ENCODE results near the gene GNG7. TPM values are rescaled to one million over a fixed set of nuclear protein-coding genes. Genes with fewer than 3 reads are reported as not detected.

Gene GNG7
- polyA plus RNA-seq, 3 donors: 1.1 to 1.6 (median 1.3) TPM

DNA sequence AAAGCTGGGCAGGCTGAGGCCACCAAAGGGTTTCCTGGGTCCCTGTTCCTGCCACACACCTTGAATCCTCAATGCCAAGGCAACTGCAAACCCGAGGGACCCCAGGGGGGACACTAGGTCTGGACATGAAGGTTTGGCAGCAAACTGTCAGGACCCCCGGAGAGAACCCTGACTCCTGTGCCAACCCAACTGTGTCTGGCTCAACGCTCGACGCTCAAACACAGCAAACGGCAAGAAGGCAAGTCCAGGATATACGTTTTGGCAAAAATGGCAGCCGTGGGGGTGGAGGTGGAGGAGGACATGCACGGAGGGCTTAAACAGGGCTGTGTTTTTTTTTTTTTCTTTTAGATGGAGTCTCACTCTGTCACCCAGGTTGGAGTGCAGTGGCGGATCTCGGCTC, 153.5 kb downstream of the GNG7 start:
- Histone ChIP-seq H3K4me2 (replicated peaks; ENCODE audit: extremely low read depth, low read length, poor library complexity, severe bottlenecking) (no peak overlapping the region), H3K27ac (ENCODE audit: low read depth in 1 of 2, low read length in 2 of 2) (peak overlapping the region in 1 of 2 donors; percentile 67), H3K36me3 (replicated peaks in 1 of 2; ENCODE audit: control insufficient read depth in 1 of 2, insufficient read depth in 2 of 2, low read length in 2 of 2) (no peaks in the 10 kb centered on the region), H3K9ac (ENCODE audit: insufficient read depth, low read length, poor library complexity, severe bottlenecking) (no peak overlapping the region), H3K79me2 (ENCODE audit: insufficient read depth, low read length) (no peaks in the 10 kb centered on the region), H3K4me1 (ENCODE audit: control insufficient read depth in 1 of 2, insufficient read depth in 2 of 2, low read length in 2 of 2) (peaks cover 52 to 57% of the 10 kb centered on the region in 2 donors), H3K27me3 (ENCODE audit: control insufficient read depth in 2 of 2, insufficient read depth in 2 of 2, low read length in 2 of 2) (no peaks in the 10 kb centered on the region), H3K9me3 (replicated peaks in 1 of 2; ENCODE audit: control insufficient read depth in 1 of 2, insufficient read depth in 1 of 2, low read length in 2 of 2) (no peaks in the 10 kb centered on the region), H2AFZ (ENCODE audit: insufficient read depth, low read depth, low read length, poor library complexity, severe bottlenecking) (no peak overlapping the region), H3K4me3 (replicated peaks in 1 of 3; ENCODE audit: low read depth in 2 of 3, low read length in 3 of 3) (no peak overlapping the region), H4K20me1 (ENCODE audit: insufficient read depth, low read length) (no peaks in the 10 kb centered on the region)
- Mint-ChIP-seq H3K27ac (peak overlapping the region; percentile 92 to 98 (median 97)), H3K36me3 (no peaks in the 10 kb centered on the region), H3K4me3 (peak overlapping the region in 1 of 2 donors; percentile 12), H3K9me3 (peaks cover 0 to 4% (median 0%) of the 10 kb centered on the region in 7 donors), H3K27me3 (ENCODE audit: low read depth in 3 of 3) (peaks cover 0 to 7% (median 2%) of the 10 kb centered on the region in 3 donors), H3K4me1 (peaks cover 49% of the 10 kb centered on the region)
- TF ChIP-seq, protein P1, sequence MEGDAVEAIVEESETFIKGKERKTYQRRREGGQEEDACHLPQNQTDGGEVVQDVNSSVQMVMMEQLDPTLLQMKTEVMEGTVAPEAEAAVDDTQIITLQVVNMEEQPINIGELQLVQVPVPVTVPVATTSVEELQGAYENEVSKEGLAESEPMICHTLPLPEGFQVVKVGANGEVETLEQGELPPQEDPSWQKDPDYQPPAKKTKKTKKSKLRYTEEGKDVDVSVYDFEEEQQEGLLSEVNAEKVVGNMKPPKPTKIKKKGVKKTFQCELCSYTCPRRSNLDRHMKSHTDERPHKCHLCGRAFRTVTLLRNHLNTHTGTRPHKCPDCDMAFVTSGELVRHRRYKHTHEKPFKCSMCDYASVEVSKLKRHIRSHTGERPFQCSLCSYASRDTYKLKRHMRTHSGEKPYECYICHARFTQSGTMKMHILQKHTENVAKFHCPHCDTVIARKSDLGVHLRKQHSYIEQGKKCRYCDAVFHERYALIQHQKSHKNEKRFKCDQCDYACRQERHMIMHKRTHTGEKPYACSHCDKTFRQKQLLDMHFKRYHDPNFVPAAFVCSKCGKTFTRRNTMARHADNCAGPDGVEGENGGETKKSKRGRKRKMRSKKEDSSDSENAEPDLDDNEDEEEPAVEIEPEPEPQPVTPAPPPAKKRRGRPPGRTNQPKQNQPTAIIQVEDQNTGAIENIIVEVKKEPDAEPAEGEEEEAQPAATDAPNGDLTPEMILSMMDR (IDR thresholded peaks at IDR 0.05): no peak
- intact Hi-C loops (cut with micrococcal nuclease): loop anchor here (2.0 to 5.0 kb wide), 3 partner anchors 70 to 78 kb away; partner anchors contain the start of gene GADD45B (in 1 of the 2)
- no peak for DNase-seq
- 96% methylated on average over 8 of the region's 11 CpGs for WGBS (ENCODE audit: insufficient coverage)

DNA sequence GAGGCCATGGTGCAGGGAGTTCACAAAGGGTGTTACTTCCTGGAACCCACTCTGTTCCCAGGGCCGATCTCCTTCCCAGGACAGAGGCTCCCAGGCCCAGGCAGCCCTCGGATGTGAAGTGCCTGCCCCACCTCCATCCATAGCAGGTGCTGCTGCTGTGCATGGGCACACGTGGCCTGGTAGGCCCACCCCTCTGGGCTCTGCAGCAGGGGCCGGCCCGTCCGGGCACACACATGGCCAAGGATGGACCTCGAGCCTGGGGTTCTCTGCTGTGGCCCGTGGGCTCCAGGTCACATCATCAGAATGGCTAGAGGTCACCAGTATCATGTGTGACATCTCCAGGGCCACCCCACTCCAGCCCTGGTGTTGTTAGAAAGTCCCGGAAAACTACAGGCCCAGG, 154.8 kb downstream of the GNG7 start:
- peaks cover 0 to 4% (median 0%) of the 10 kb centered on the region in 7 donors for H3K9me3 Mint-ChIP-seq
- Histone ChIP-seq H3K9me3 (replicated peaks in 1 of 2; ENCODE audit: control insufficient read depth in 1 of 2, insufficient read depth in 1 of 2, low read length in 2 of 2) (no peaks in the 10 kb centered on the region), H3K4me3 (replicated peaks in 1 of 3; ENCODE audit: low read depth in 2 of 3, low read length in 3 of 3) (no peak overlapping the region), H2AFZ (ENCODE audit: insufficient read depth, low read depth, low read length, poor library complexity, severe bottlenecking) (no peak overlapping the region), H4K20me1 (ENCODE audit: insufficient read depth, low read length) (no peaks in the 10 kb centered on the region), H3K4me1 (ENCODE audit: control insufficient read depth in 1 of 2, insufficient read depth in 2 of 2, low read length in 2 of 2) (peaks cover 60 to 65% of the 10 kb centered on the region in 2 donors), H3K27ac (ENCODE audit: low read depth in 1 of 2, low read length in 2 of 2) (no peak overlapping the region), H3K9ac (ENCODE audit: insufficient read depth, low read length, poor library complexity, severe bottlenecking) (no peak overlapping the region), H3K27me3 (ENCODE audit: control insufficient read depth in 2 of 2, insufficient read depth in 2 of 2, low read length in 2 of 2) (no peaks in the 10 kb centered on the region), H3K36me3 (replicated peaks in 1 of 2; ENCODE audit: control insufficient read depth in 1 of 2, insufficient read depth in 2 of 2, low read length in 2 of 2) (no peaks in the 10 kb centered on the region), H3K79me2 (ENCODE audit: insufficient read depth, low read length) (no peaks in the 10 kb centered on the region), H3K4me2 (replicated peaks; ENCODE audit: extremely low read depth, low read length, poor library complexity, severe bottlenecking) (no peak overlapping the region)
- no peak for DNase-seq
- H3K36me3 Mint-ChIP-seq: no peaks in the 10 kb centered on the region
- H3K27ac Mint-ChIP-seq: peak overlapping the region in 3 of 7 donors; percentile 35 to 84 (median 78)
- TF ChIP-seq, protein P1 (IDR thresholded peaks at IDR 0.05): no peak
- WGBS (ENCODE audit: insufficient coverage): 99% methylated on average over 8 of the region's 9 CpGs
- no peak overlapping the region for H3K4me3 Mint-ChIP-seq
- peaks cover 58% of the 10 kb centered on the region for H3K4me1 Mint-ChIP-seq
- intact Hi-C loops (cut with micrococcal nuclease): loop anchor here (2.0 to 5.0 kb wide), 3 partner anchors 69 to 80 kb away; partner anchors contain the start of gene GADD45B (in 1 of the 2)
- peaks cover 5 to 7% (median 6%) of the 10 kb centered on the region in 3 donors for H3K27me3 Mint-ChIP-seq (ENCODE audit: low read depth in 3 of 3)
